H4 (cell line): ENCODE results near the gene SGCA. TPM values are rescaled to one million over a fixed set of nuclear protein-coding genes. Genes with fewer than 3 reads are reported as not detected.

Experiments
- DNase-seq: peaks from one replicate; pipeline ENCODE4 v3.0.0-alpha.2; 2015; ENCODE audit warnings: low spot score
- total RNA-seq: library from RNA; depleted of rRNA; stranded (reverse); fragments of >200 nt; shearing (Covaris generic); gene quantifications from 2 replicates; pipeline ENCODE4 v1.2.3, GENCODE V29; 2014

Gene SGCA
- total RNA-seq, 1 experiment from 2014 or later, result 0.45 TPM

DNA sequence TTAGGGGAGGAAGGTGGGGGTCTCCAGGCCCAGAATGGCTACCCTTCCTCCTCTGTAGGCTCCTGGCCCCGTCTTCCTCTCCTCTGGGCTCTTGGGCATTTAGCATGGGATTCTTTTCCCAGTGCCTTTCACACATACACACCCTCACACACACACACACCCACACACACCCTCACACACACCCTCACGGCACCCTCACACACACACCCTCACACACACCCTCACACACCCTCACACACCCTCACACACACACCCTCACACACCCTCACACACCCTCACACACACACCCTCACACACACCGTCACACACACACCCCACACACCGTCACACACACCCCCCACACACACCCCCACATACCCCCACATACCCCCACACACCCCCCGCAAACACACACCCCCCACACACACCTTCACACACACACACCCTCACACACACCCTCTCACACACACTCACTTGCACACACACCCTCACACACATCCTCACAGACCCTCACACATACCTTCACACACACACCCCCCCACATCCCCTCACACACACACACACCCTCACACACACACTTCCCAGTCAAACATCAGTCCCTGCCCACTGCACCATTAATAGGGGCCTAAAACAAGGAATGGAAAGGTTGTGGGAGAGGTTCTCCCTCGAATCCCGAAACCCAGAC, 845 bp downstream of the SGCA start:
- DNase-seq, result no peak

DNA sequence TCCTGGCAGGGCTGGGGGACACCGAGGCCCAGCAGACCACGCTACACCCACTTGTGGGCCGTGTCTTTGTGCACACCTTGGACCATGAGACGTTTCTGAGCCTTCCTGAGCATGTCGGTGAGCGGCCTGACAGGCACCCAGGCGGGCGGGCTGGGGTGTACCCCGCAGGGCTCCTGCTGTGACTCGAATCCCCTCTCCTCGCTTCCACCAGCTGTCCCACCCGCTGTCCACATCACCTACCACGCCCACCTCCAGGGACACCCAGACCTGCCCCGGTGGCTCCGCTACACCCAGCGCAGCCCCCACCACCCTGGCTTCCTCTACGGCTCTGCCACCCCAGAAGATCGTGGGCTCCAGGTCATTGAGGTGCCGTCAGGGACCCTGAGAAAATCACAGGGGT, 1.6 kb downstream of the SGCA start:
- no peak for DNase-seq

DNA sequence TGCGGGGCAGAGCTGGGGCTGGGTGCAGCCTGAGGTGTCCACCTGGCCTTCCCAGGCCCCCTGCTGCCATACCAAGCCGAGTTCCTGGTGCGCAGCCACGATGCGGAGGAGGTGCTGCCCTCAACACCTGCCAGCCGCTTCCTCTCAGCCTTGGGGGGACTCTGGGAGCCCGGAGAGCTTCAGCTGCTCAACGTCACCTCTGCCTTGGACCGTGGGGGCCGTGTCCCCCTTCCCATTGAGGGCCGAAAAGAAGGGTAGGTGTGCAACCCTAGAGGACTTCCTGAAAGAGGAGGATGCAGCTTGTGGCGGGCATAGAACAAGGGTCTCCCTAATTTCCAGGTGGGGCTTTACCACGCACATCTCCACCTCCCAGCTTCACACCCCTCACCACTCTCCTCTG, 2.5 kb downstream of the SGCA start:
- no peak for DNase-seq

DNA sequence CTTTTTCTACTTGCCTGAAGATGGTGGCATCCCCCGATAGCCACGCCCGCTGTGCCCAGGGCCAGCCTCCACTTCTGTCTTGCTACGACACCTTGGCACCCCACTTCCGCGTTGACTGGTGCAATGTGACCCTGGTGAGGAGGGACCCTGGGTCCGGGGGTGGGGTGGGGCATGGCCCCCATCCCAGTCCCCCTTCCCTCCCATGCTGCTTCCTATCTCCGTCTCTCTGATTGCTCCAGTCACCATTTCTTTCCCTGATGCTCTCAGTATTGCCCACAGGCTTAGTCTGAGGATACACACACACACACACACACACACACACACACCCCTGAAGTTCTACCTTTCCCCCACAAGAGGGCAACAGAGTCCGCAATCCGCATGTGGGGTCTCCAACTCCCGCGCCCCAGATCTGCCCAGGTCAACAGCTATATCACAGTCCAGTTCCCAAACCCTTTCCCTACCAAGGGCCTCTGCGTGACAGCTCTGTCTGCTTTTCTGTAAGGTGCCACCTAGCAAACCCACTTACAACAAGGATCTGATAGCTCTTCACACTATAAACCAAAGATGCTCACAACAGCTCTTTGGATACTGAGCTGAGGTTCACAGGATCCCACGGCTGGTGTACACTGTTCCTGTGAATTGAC, 3.4 kb downstream of the SGCA start:
- DNase-seq, result peak; percentile 76

GRCh38 chr17:50169881-50170459, 4.2 kb downstream of the SGCA start:
- DNase-seq, result no peak

- DNase-seq, result peak; percentile 51
These were observed 5.0 kb downstream of the SGCA start for GRCh38 chr17:50170662-50171370.

- DNase-seq, result no peak
These were observed 5.7 kb downstream of the SGCA start for GRCh38 chr17:50171371-50172071.

DNA sequence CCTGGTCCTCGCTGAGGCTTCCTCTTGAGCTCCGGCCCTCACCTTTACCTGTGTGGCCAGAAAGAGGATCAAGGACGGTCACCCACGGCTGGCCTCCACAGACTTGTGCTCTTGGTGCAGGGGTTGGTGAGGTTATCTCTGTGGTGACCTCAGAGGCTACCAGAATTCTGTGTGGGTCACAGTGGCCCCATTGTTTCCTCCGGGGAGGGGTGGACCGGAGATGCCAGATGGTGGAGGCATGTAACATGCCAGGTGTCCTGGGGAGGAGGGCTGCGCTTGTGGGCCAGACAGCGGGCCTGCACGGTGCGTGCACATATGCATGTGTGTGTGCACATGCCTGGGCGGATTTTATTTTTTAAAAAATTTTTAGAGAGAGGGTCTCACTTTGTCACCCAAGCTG, 6.3 kb downstream of the SGCA start:
- DNase-seq, result no peak

DNA sequence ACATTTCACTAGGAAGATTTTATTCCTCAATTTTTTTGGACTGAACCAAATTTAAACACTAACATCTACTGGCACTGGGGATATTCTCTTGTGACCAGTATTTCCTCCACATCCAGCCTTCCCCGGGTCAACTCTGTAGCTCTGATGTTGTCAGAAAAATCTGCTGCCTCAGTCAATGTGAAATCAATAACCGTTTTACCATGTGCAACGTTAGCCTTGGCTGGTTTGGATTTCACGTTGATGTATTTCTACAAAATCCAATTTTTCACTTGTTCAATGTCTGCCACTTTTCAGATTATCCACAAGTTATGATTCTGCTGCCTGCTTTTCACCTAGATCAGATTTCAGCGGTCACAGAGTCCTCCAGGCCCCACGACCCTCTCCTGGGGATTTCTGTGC, 7.1 kb downstream of the SGCA start:
- DNase-seq, result no peak

- DNase-seq, result peak; percentile 75
These were observed 7.6 kb downstream of the SGCA start for GRCh38 chr17:50173335-50173941.

- DNase-seq, result no peak
These were observed 8.6 kb downstream of the SGCA start for GRCh38 chr17:50174444-50174843.

GRCh38 chr17:50175035-50175807, 9.4 kb downstream of the SGCA start:
- DNase-seq, result no peak

GRCh38 chr17:50176559-50177357, 11.0 kb downstream of the SGCA start:
- no peak for DNase-seq

DNA sequence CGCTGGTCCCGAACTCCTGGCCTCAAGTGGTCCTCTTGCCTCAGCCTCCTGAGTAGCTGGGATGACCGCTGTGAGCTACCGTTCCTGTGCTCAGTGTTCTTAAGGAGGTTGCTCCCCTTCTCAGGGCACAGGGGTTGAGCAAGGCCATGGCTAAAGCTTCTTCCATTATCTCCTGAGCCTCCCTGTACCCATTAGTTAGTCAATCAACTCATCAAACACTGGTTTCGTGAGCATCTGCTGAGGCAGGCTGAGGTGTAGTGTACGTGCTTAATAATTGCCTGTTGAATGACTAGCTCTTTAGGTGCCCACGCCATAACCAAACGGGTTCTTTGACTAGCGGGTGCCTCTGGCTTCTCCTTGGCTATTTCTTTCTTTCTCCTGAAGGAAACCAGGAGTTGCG, 11.7 kb downstream of the SGCA start:
- no peak for DNase-seq

DNA sequence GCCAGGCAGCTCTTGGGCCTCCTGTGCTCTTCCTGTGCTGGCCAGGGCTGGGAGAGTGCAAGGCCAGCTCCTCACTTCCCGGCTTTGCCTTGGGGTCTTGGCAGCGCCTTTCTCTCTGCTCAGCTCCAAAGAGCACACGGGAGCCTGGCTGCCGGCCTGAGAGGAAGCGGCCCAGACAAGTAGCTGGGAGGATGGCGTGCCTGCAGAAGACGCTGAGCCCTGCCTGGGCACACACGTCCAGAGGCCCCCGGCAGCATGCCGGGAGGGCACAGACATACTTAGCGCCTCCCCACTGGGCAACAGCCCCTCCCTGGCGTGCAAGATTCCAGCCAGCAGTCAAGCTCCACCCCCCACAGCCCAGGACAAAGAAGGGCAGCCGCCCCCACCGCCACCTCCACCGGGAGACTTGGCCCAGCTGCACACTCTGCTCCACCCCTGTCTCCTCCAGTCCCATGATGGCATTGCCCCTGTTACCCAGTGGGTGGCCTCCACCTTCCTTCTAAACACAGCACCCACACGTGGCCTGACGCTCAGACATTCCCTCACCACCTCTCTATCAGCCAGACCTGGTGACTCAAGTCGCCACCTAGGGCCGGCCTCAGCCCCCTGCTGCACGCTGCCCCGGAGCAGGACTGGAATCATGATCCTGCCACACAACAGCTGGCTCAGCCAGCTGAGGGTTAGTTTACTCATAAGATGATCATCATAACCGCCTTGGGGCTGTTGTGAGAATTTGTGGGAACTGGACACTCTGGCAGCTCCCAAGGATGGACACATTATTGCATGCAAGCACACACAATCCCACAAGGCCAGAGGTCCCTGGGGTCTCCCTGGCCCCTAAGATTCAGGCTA, 12.4 kb downstream of the SGCA start:
- DNase-seq, result peak; percentile 100

DNA sequence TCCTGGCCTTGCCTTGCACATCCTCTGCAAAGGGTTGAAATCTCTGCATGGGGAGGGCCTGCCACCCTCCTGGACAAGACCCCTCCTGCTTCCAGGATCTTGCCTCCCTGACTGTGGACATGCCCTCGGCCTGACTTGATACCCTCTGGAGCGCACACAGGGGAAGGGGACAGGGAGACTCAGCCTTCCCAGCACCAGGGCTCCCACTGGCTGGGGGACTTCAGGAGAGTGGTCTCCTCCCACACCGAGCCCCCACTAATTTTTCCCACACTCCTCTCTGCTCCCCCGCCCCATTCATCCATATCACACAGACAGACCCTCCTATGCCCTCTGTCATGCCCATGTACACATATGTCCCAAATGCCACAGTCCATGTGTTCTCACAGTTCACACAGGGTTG, 14.3 kb downstream of the SGCA start:
- no peak for DNase-seq

- no peak for DNase-seq
These were observed 14.8 kb downstream of the SGCA start for GRCh38 chr17:50180620-50181019.

GRCh38 chr17:50181144-50181543, 15.3 kb downstream of the SGCA start:
- DNase-seq, result no peak
